Measurements from ENCODE around the gene KRT77. TPM values are rescaled to one million over a fixed set of nuclear protein-coding genes. Genes with fewer than 3 reads are reported as not detected.

KRT77 gene
- total RNA-seq, 4 donors from 2014 or later, result not detected

DNA sequence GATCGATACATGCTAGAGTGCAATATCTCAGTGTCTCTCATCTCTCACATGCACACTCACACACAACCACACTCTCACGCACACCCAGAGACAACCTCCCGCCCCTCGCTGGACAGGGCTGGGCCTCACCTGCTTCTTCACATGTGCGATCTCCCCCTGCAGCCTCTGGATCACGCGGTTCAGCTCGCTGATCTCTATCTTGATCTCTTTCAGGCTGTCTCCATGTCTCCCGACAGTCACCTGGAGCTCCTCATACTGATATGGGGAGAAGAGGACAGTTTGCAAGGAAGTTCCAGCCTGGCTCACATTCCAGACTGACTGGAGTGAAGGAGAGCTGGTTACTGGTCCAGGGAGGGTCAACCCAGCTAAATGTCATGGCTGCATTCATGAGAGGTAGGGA lies 55.7 kb downstream of the KRT77 start:
- Histone ChIP-seq H3K4me3 (no peak overlapping the region), H3K36me3 (no peaks in the 10 kb centered on the region), H3K4me1 (no peaks in the 10 kb centered on the region), H3K27me3 (peaks cover 13% of the 10 kb centered on the region), H3K9me3 (no peaks in the 10 kb centered on the region), H3K27ac (no peak overlapping the region)
- 74 to 75% methylated on average over 3 to 5 of the region's 9 CpGs for WGBS, 2 donors (ENCODE audit: low coverage in 1 of 2)
- TF ChIP-seq, protein P1, sequence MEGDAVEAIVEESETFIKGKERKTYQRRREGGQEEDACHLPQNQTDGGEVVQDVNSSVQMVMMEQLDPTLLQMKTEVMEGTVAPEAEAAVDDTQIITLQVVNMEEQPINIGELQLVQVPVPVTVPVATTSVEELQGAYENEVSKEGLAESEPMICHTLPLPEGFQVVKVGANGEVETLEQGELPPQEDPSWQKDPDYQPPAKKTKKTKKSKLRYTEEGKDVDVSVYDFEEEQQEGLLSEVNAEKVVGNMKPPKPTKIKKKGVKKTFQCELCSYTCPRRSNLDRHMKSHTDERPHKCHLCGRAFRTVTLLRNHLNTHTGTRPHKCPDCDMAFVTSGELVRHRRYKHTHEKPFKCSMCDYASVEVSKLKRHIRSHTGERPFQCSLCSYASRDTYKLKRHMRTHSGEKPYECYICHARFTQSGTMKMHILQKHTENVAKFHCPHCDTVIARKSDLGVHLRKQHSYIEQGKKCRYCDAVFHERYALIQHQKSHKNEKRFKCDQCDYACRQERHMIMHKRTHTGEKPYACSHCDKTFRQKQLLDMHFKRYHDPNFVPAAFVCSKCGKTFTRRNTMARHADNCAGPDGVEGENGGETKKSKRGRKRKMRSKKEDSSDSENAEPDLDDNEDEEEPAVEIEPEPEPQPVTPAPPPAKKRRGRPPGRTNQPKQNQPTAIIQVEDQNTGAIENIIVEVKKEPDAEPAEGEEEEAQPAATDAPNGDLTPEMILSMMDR (IDR thresholded peaks at IDR 0.05), result no peak
- ATAC-seq, result no peak

DNA sequence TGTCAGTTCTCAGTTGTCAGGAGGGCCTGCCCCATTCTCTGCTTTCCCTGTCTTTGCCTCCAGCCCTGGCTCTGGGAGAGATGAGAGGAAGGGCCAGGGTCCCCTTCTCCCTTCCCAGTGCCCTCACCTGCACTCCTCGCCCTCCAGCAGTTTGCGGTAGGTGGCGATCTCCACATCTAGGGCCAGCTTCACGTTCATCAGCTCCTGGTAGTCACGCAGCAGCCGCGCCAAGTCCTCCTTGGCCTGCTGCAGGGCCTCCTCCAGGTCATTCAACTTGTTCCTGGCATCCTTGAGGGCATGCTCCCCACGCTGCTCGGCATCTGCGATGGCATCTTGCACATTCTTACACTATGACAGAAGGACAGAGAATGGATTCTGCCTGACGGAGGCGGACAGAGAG lies 56.7 kb downstream of the KRT77 start:
- Histone ChIP-seq H3K9me3 (no peaks in the 10 kb centered on the region), H3K36me3 (no peaks in the 10 kb centered on the region), H3K4me3 (no peak overlapping the region), H3K4me1 (no peaks in the 10 kb centered on the region), H3K27me3 (peaks cover 7% of the 10 kb centered on the region), H3K27ac (no peak overlapping the region)
- 67% methylated on average over 3 of the region's 12 CpGs; no CpG with 5 or more reads in 1 of the 2 donors for WGBS, 2 donors (ENCODE audit: low coverage in 1 of 2)
- ATAC-seq, result no peak
- no peak for TF ChIP-seq POLR2A (IDR thresholded peaks at IDR 0.05)

DNA sequence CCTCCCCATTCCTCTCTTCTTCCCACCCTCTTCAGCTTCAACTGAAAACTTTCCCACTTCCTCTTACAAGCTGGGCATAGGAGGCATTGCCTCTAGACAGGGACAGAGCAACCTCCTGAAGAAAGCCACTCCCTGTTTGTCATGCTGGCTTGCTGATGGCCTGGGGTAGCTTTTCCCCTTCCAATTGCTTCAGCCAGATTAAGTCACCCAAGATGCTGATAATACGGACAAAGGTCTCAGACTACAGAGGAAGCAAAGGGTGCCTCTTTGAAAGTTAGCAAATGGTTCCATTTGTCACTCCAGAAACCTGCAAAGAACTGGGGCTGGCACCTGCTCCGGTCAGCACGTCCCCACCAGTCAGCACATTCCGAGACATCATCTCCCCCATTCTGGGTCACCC lies 57.3 kb downstream of the KRT77 start:
- H3K27ac ChIP-seq, result no peak overlapping the region
- 73 to 75% methylated on average over 4 of the region's 4 CpGs for WGBS, 2 donors (ENCODE audit: low coverage in 1 of 2)
- no peaks in the 10 kb centered on the region for H3K4me1 ChIP-seq
- TF ChIP-seq, protein P1 (IDR thresholded peaks at IDR 0.05), result no peak
- no peak for TF ChIP-seq POLR2A (IDR thresholded peaks at IDR 0.05)
- TF ChIP-seq POLR2AphosphoS5 (IDR thresholded peaks at IDR 0.05), result no peak
- TF ChIP-seq EP300 (IDR thresholded peaks at IDR 0.05), result no peak
- no peaks in the 10 kb centered on the region for H3K9me3 ChIP-seq
- no peaks in the 10 kb centered on the region for H3K36me3 ChIP-seq
- no peak overlapping the region for H3K4me3 ChIP-seq
- no peak for ATAC-seq
- peaks cover 8% of the 10 kb centered on the region for H3K27me3 ChIP-seq

DNA sequence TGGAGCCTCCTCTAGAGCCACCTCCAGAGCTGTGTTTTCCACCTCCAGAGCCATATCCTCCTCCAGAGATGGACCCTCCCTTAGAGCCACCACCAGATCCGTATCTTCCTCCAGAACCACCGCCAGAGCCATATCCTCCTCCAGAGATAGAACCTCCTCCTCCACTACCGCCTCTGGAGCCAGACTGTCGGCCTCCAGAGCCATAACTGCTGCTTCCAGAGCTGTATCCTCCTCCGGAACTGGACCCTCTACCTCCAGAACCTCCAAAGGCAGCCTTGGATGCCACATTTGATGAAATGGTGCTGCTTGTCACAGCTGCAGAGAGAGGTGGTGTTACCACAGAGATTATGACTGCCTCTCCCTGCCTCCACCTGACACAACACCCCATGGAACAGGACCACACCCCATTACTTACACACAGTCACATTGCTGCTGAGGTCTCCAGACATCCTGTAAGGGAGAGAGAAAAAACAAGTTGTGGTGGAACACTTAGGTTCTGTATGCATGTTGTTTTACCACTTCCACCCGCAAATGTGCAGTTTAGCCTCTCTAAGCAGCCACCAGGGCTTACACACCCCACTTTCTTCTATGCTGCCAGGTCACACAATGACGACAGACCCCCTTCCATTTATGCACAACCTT lies 58.1 kb downstream of the KRT77 start:
- H3K27me3 ChIP-seq, result peaks cover 8% of the 10 kb centered on the region
- no peak for ATAC-seq
- H3K36me3 ChIP-seq, result no peaks in the 10 kb centered on the region
- no peak overlapping the region for H3K4me3 ChIP-seq
- no peak overlapping the region for H3K27ac ChIP-seq
- H3K4me1 ChIP-seq, result no peaks in the 10 kb centered on the region
- no peaks in the 10 kb centered on the region for H3K9me3 ChIP-seq
- 84 to 100% methylated on average over 2 to 7 of the region's 7 CpGs for WGBS, 2 donors (ENCODE audit: low coverage in 1 of 2)
- TF ChIP-seq POLR2A (IDR thresholded peaks at IDR 0.05) (no peak), EP300 (IDR thresholded peaks at IDR 0.05) (no peak), POLR2AphosphoS5 (IDR thresholded peaks at IDR 0.05) (no peak)
- TF ChIP-seq, protein P1 (IDR thresholded peaks at IDR 0.05), result no peak

DNA sequence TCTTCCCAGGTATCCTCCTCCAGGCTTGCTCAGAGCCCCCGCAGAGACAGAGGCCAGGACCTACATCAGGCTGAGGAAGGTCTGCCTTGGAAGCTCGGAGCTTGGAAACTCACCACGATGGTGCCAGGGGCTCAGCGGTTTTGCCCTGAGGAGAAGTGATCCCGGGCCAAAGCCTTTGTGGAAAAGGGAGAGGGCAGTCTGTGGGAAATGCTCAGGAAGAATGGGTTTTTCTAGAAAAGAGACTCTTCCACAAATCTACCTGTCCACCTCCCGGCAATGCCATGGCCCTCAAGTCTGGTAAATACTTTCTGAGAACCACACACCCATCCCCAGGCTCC lies 59.3 kb downstream of the KRT77 start:
- H3K27ac ChIP-seq, result no peak overlapping the region
- WGBS, 2 donors (ENCODE audit: low coverage in 1 of 2), result no CpG with 5 or more reads among the region's 6 CpGs
- no peaks in the 10 kb centered on the region for H3K36me3 ChIP-seq
- TF ChIP-seq, protein P1 (IDR thresholded peaks at IDR 0.05), result no peak
- no peak for TF ChIP-seq EP300 (IDR thresholded peaks at IDR 0.05)
- no peak for TF ChIP-seq POLR2A (IDR thresholded peaks at IDR 0.05)
- no peak for TF ChIP-seq POLR2AphosphoS5 (IDR thresholded peaks at IDR 0.05)
- no peak for ATAC-seq
- H3K27me3 ChIP-seq, result peaks cover 8% of the 10 kb centered on the region
- H3K9me3 ChIP-seq, result no peaks in the 10 kb centered on the region
- no peaks in the 10 kb centered on the region for H3K4me1 ChIP-seq
- no peak overlapping the region for H3K4me3 ChIP-seq

All from gastroesophageal sphincter (tissue), 4 donors.